GM12878 (cell line): ENCODE measurements around the gene FHL5. TPM values are rescaled to one million over a fixed set of nuclear protein-coding genes. Genes with fewer than 3 reads are reported as not detected.

ENCODE experiments used
- ATAC-seq: fragments of 200-7000 bp; cut with Tn5 transposase; 3 replicates; pipeline ENCODE4 v1.9.1; 2020; ENCODE audit warnings: mild to moderate bottlenecking, moderate library complexity
- BruUV-seq: library from RNA; stranded (reverse); fragments of 400-500 nt; replicated peaks from 2 replicates; lab custom pipeline; 2021; lab: Mats Ljungman, UMichigan
- CTCF ChIA-PET: fragments of 300-600 bp; sonication (Branson Sonifier 250); formaldehyde crosslinking; extraction: SDS; loops from one replicate; lab custom pipeline; 2021; ENCODE audit warnings: inconsistent platforms; lab: Yijun Ruan, JAX
- POLR2A ChIA-PET: fragments of 350-600 bp; formaldehyde crosslinking; extraction: SDS; loops from one replicate; lab custom pipeline; 2021; ENCODE audit warnings: inconsistent platforms; lab: Charles Lee
- RAD21 ChIA-PET: fragments of 300-600 bp; sonication (Branson Sonifier 250); formaldehyde crosslinking; loops from one replicate; lab custom pipeline; 2023; ENCODE audit warnings: antibody characterized with exemption; ENCODE audit not compliant: unreplicated experiment; lab: Charles Lee
- SMC1A ChIA-PET: fragments of 300-600 bp; sonication (Branson Sonifier 250); formaldehyde crosslinking; loops from one replicate; lab custom pipeline; 2023; ENCODE audit not compliant: unreplicated experiment, uncharacterized antibody; lab: Charles Lee
- DNase-seq: peaks from one replicate; pipeline ENCODE4 v3.0.0-alpha.2; 2011; ENCODE audit warnings: low read depth, low spot score
- FAIRE-seq: peaks from 3 replicates; lab custom pipeline; 2011; peaks lifted over from hg19 to GRCh38; lab: Jason Lieb, UNC
- H2AFZ ChIP-seq: 2 replicates; pipeline ENCODE4 v1.6.0; 2011; ENCODE audit warnings: low read depth, low read length, control low read depth; ENCODE audit not compliant: control insufficient read depth
- H3K27ac ChIP-seq: 2 replicates; pipeline ENCODE4 v1.5.1; 2011; ENCODE audit warnings: control low read depth; ENCODE audit not compliant: control insufficient read depth, insufficient read depth
- H3K27me3 ChIP-seq, 2 experiments: replicated peaks in 1 of 2; 2 replicates each; pipeline versions ENCODE4 v1.6.0 to v1.6.1; 2011; ENCODE audit warnings: low read length in 1 of 2; ENCODE audit not compliant: control insufficient read depth in 2 of 2, insufficient read depth in 2 of 2
- H3K36me3 ChIP-seq, 2 experiments: 2 replicates each; pipeline ENCODE4 v1.5.1; 2011; ENCODE audit warnings: low read length in 1 of 2; ENCODE audit not compliant: control insufficient read depth in 2 of 2, insufficient read depth in 2 of 2
- H3K4me1 ChIP-seq: 2 replicates; pipeline ENCODE4 v1.6.1; 2011; ENCODE audit warnings: mild to moderate bottlenecking, low read length, moderate library complexity, mixed read lengths; ENCODE audit not compliant: control insufficient read depth, insufficient read depth
- H3K4me2 ChIP-seq: 2 replicates; pipeline ENCODE4 v1.6.0; 2011; ENCODE audit warnings: control low read depth; ENCODE audit not compliant: control insufficient read depth, insufficient read depth
- H3K4me3 ChIP-seq: fragments of 200-600 bp; sonication (generic); 2 replicates; pipeline ENCODE4 v1.5.1; 2016
- H3K79me2 ChIP-seq: 2 replicates; pipeline ENCODE4 v1.6.0; 2011; ENCODE audit warnings: low read length; ENCODE audit not compliant: control insufficient read depth, insufficient read depth
- H3K9ac ChIP-seq: 2 replicates; pipeline ENCODE4 v1.8.0; 2011; ENCODE audit warnings: low read length, control low read depth, mixed read lengths; ENCODE audit not compliant: control insufficient read depth, insufficient read depth
- H3K9me3 ChIP-seq: replicated peaks from 3 replicates; pipeline ENCODE4 v1.5.1; 2011; ENCODE audit warnings: mild to moderate bottlenecking, low read length; ENCODE audit not compliant: control insufficient read depth, insufficient read depth
- H4K20me1 ChIP-seq: 2 replicates; pipeline ENCODE4 v1.6.0; 2011; ENCODE audit not compliant: control insufficient read depth, insufficient read depth
- ASH2L ChIP-seq: fragments of 300-600, 200-600 bp; sonication (generic); IDR thresholded peaks from 2 replicates; pipeline ENCODE4 v1.6.1; 2017; ENCODE audit warnings: low read depth, mild to moderate bottlenecking, borderline replicate concordance
- BCL11A ChIP-seq: IDR thresholded peaks from 2 replicates; pipeline ENCODE4 v1.6.1; 2011; ENCODE audit warnings: low read depth, low read length
- CBX3 ChIP-seq: fragments of 200-600 bp; sonication (generic); IDR thresholded peaks from 2 replicates; pipeline ENCODE4 v1.6.1; 2016; ENCODE audit warnings: low read depth, borderline replicate concordance
- CEBPB ChIP-seq, 2 experiments: fragments of 150-350 bp in 1 of 2; IDR thresholded peaks; 2 replicates each; pipeline ENCODE4 v1.6.1; 2012 to 2014; ENCODE audit warnings: low read depth in 2 of 2, low read length in 2 of 2, borderline replicate concordance in 1 of 2, inconsistent platforms in 1 of 2
- DPF2 ChIP-seq: fragments of 450-650 bp; IDR thresholded peaks from 2 replicates; pipeline ENCODE4 v1.6.1; 2017; ENCODE audit warnings: mild to moderate bottlenecking
- E2F8 ChIP-seq: fragments of 450-650 bp; IDR thresholded peaks from 2 replicates; pipeline ENCODE4 v1.6.1; 2018; ENCODE audit warnings: mild to moderate bottlenecking, low read depth, moderate library complexity; ENCODE audit not compliant: partially characterized antibody
- IKZF1 ChIP-seq: fragments of 450-650 bp; conservative IDR thresholded peaks from 2 replicates; pipeline ENCODE4 v1.6.1; 2017; ENCODE audit warnings: antibody characterized with exemption, mild to moderate bottlenecking
- JUNB ChIP-seq: IDR thresholded peaks from 2 replicates; pipeline ENCODE4 v1.6.1; 2016; ENCODE audit warnings: antibody characterized with exemption, mild to moderate bottlenecking
- JUND ChIP-seq: IDR thresholded peaks from 2 replicates; pipeline ENCODE4 v1.6.1; 2012; ENCODE audit warnings: low read depth, mild to moderate bottlenecking, low read length, improper control_type of control experiment, moderate library complexity
- KDM1A ChIP-seq: fragments of 200-600 bp; sonication (generic); IDR thresholded peaks from 2 replicates; pipeline ENCODE4 v1.6.1; 2016; ENCODE audit warnings: borderline replicate concordance
- MYB ChIP-seq: fragments of 150-350 bp; IDR thresholded peaks from 2 replicates; pipeline ENCODE4 v1.6.1; 2014; ENCODE audit warnings: mild to moderate bottlenecking, low read depth, low read length, borderline replicate concordance
- NFYA ChIP-seq: IDR thresholded peaks from 2 replicates; pipeline ENCODE4 v1.6.1; 2011; ENCODE audit warnings: low read depth, mild to moderate bottlenecking, low read length, improper control_type of control experiment, borderline replicate concordance
- NRF1 ChIP-seq: conservative IDR thresholded peaks from 2 replicates; pipeline ENCODE4 v1.6.1; 2011; ENCODE audit warnings: mild to moderate bottlenecking, low read depth, low read length, improper control_type of control experiment
- SMAD1 ChIP-seq: fragments of 450-650 bp; IDR thresholded peaks from 2 replicates; pipeline ENCODE4 v1.6.1; 2018; ENCODE audit warnings: mild to moderate bottlenecking, low read depth; ENCODE audit not compliant: partially characterized antibody
- TCF3 ChIP-seq: IDR thresholded peaks from 2 replicates; pipeline ENCODE4 v1.6.1; 2012; ENCODE audit warnings: low read depth, mild to moderate bottlenecking, low read length, borderline replicate concordance; ENCODE audit not compliant: insufficient read depth
- ZNF24 ChIP-seq: fragments of 450-650 bp; IDR thresholded peaks from 2 replicates; pipeline ENCODE4 v1.6.1; 2017; ENCODE audit warnings: antibody characterized with exemption, mild to moderate bottlenecking
- ZSCAN29 ChIP-seq: fragments of 450-650 bp; IDR thresholded peaks from 2 replicates; pipeline ENCODE4 v1.6.1; 2017; ENCODE audit warnings: mild to moderate bottlenecking, moderate library complexity
- WGBS: methylation state at CpG from one replicate; pipeline ENCODE4 v1.1.6; 2016; ENCODE audit warnings: low lambda C conversion rate; ENCODE audit not compliant: insufficient replicate concordance, insufficient coverage; ENCODE audit errors: missing lambda C conversion rate; 5-methylcytosine and 5-hydroxymethylcytosine counted together
- in situ Hi-C: fragments of 300-500 bp; cut with MboI; formaldehyde crosslinking; loops from 9 replicates; pipeline ENCODE4 v1.14.3; 2018; ENCODE audit warnings: mixed read lengths
- intact Hi-C: fragments of 100-400 bp; cut with micrococcal nuclease; formaldehyde crosslinking; loops from one replicate; pipeline ENCODE4 v1.14.2; 2022; ENCODE audit not compliant: unreplicated experiment
- polyA plus RNA-seq, 11 experiments: library from polyadenylated mRNA; depleted of rRNA in 4 of 11; unstranded in 6 of 11; stranded (reverse) in 5 of 11; fragments of >200 nt; fragmentation: Nextera tagmentation in 4 of 11; fragmentation: Illumina TruSeq in 1 of 11; extraction: Ambion mirVana in 4 of 11; extraction: Trizol in 1 of 11; gene quantifications; 1 replicate in 1 of 11; 2 replicates in 10 of 11; pipeline versions ENCODE4 v1.2.1 to v1.2.3, GENCODE V29; 2011 to 2016; ENCODE audit warnings: inconsistent platforms in 2 of 11, missing spikeins in 2 of 11, low read depth in 1 of 11
- total RNA-seq, 4 experiments: library from RNA; depleted of rRNA in 3 of 4; stranded (reverse); fragments of >200 nt in 3 of 4; fragmentation: Illumina TruSeq in 1 of 4; extraction: Trizol in 1 of 4; gene quantifications; 2 replicates each; pipeline versions ENCODE4 v1.2.1 to v1.2.3, GENCODE V29; 2013 to 2021
- TF ChIP-seq, protein P1 (sequence below): fragments of 450-650 bp; IDR thresholded peaks from 2 replicates; pipeline ENCODE4 v1.6.1; 2017; ENCODE audit warnings: mild to moderate bottlenecking, low read depth, inconsistent platforms; ENCODE audit not compliant: poor library complexity, severe bottlenecking

The FHL5 gene
- total and polyA plus RNA-seq, 10 of the 15 experiments (the other 5 are each of a cell fraction or from before 2014, with no cell fraction given): 0.16 TPM; not detected in 9

DNA sequence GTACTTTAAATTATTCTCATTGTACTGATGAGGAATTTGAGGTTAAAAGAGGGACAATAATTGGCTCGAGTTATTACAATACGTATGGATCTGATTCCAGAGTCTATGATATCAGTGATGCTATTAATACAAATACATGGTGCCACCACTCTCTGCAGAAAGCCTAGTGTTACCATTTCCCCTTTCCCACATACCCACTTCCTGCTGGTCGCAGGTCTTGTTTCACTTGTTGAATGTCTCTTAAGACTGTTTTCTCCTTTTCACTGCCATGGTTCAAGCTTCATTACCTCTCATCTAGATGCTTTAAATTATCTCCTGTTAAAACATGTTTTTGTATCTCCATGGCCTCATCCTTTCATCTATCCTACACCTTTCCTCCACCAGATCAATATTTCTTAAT lies 62.0 kb downstream of the FHL5 start:
- ATAC-seq: peak; percentile 48
- H3K79me2 ChIP-seq: no peaks in the 10 kb centered on the region
- H3K4me2 ChIP-seq: no peak overlapping the region
- no peak for TF ChIP-seq CEBPB (IDR thresholded peaks at IDR 0.05; ENCODE audit: borderline replicate concordance in 1 of 2, low read depth in 2 of 2, low read length in 2 of 2)
- no peak for TF ChIP-seq BCL11A
- TF ChIP-seq TCF3: no peak
- no peak for TF ChIP-seq JUNB
- no peak for TF ChIP-seq NFYA
- TF ChIP-seq E2F8: no peak
- no peak for TF ChIP-seq ZSCAN29
- TF ChIP-seq MYB: no peak
- TF ChIP-seq CBX3: no peak
- TF ChIP-seq NRF1: no peak
- TF ChIP-seq ASH2L: no peak
- no peak for TF ChIP-seq KDM1A
- TF ChIP-seq JUND: no peak
- TF ChIP-seq, protein P1, sequence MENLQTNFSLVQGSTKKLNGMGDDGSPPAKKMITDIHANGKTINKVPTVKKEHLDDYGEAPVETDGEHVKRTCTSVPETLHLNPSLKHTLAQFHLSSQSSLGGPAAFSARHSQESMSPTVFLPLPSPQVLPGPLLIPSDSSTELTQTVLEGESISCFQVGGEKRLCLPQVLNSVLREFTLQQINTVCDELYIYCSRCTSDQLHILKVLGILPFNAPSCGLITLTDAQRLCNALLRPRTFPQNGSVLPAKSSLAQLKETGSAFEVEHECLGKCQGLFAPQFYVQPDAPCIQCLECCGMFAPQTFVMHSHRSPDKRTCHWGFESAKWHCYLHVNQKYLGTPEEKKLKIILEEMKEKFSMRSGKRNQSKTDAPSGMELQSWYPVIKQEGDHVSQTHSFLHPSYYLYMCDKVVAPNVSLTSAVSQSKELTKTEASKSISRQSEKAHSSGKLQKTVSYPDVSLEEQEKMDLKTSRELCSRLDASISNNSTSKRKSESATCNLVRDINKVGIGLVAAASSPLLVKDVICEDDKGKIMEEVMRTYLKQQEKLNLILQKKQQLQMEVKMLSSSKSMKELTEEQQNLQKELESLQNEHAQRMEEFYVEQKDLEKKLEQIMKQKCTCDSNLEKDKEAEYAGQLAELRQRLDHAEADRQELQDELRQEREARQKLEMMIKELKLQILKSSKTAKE: no peak
- TF ChIP-seq IKZF1: no peak
- TF ChIP-seq ZNF24: no peak
- no peak for TF ChIP-seq DPF2
- TF ChIP-seq SMAD1: no peak
- H3K9ac ChIP-seq: no peak overlapping the region
- no peak for FAIRE-seq
- no peak overlapping the region for H3K27ac ChIP-seq
- SMC1A ChIA-PET: interaction anchor here (1.0 to 7.1 kb wide), 10 partner anchors 8 to 452 kb away, joined by 3 to 86 read pairs (median 4); partner anchors contain the start of gene NDUFAF4
- CTCF ChIA-PET: interaction anchor here (0.8 to 3.2 kb wide), 8 partner anchors 9 to 431 kb away, joined by 3 to 23 read pairs (median 4); no protein-coding TSS in a partner anchor
- RAD21 ChIA-PET: interaction anchor here (0.6 to 6.8 kb wide), 9 partner anchors 9 to 433 kb away, joined by 3 to 64 read pairs (median 4); partner anchors contain the start of gene NDUFAF4
- in situ Hi-C loops: loop anchor here (5.0 kb wide), 2 partner anchors 272 to 432 kb away; partner anchors contain the start of gene NDUFAF4
- no peak for DNase-seq
- 16% methylated on average over 3 of the region's 3 CpGs for WGBS
- no peaks in the 10 kb centered on the region for H3K36me3 ChIP-seq
- H3K27me3 ChIP-seq: no peaks in the 10 kb centered on the region
- H4K20me1 ChIP-seq: no peaks in the 10 kb centered on the region
- intact Hi-C loops: loop anchor here (5.0 kb wide), 2 partner anchors 83 to 132 kb away; no protein-coding TSS in a partner anchor
- no peaks in the 10 kb centered on the region for H3K9me3 ChIP-seq
- POLR2A ChIA-PET: no interaction called here
- no TSS peak for BruUV-seq
- no peak overlapping the region for H3K4me3 ChIP-seq
- H2AFZ ChIP-seq: no peak overlapping the region; the same call in 1 of the 2 replicates
- peaks cover 3% of the 10 kb centered on the region for H3K4me1 ChIP-seq
